Measurements from ENCODE around the gene DCTN4. TPM values are rescaled to one million over a fixed set of nuclear protein-coding genes. Genes with fewer than 3 reads are reported as not detected.

Gene DCTN4
- total RNA-seq, 1 donor: 73.9 TPM

DNA sequence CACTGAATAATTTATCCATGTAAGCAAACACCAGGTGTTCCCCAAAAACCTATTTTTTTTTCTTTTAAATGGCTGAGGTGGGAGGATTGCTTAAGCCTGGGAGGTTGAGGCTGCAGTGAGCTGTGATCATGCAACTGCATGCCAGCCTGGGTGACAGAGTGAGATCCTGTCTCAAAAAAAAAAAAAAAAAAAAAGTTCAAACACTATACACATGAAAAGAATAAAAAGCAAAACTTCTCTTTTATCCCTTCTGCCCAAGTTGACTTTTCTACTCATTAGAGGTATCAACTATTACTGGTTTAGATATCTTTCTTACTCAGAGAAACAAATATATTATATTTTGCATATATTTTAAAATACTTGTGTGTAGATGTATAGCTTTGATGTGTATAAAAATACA, 17.8 kb downstream of the DCTN4 start:
- no peak for DNase-seq (ENCODE audit: low read depth)
- no peak overlapping the region for H3K4me3 ChIP-seq (ENCODE audit: low read depth, low read length)
- TF ChIP-seq, protein P1, sequence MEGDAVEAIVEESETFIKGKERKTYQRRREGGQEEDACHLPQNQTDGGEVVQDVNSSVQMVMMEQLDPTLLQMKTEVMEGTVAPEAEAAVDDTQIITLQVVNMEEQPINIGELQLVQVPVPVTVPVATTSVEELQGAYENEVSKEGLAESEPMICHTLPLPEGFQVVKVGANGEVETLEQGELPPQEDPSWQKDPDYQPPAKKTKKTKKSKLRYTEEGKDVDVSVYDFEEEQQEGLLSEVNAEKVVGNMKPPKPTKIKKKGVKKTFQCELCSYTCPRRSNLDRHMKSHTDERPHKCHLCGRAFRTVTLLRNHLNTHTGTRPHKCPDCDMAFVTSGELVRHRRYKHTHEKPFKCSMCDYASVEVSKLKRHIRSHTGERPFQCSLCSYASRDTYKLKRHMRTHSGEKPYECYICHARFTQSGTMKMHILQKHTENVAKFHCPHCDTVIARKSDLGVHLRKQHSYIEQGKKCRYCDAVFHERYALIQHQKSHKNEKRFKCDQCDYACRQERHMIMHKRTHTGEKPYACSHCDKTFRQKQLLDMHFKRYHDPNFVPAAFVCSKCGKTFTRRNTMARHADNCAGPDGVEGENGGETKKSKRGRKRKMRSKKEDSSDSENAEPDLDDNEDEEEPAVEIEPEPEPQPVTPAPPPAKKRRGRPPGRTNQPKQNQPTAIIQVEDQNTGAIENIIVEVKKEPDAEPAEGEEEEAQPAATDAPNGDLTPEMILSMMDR (IDR thresholded peaks at IDR 0.05; ENCODE audit: insufficient read depth, low read length): no peak

DNA sequence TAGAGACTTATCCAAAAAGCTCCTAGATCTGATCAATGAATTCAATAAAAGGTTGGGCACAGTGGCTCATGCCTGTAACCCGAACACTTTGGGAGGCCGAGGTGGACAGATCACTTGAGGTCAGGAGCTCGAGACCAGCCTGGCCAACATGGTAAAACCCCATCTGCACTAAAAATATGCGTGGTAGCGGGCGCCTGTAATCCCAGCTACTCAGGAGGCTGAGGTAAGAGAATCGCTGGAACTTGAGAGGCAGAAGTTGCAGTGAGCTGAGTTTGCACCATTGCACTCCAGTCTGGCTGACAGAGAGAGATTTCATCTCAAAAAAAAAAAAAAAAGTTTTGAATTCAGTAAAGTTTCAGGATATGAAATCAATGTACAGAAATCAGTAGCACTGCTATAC, 20.0 kb downstream of the DCTN4 start:
- no peak overlapping the region for H3K4me3 ChIP-seq (ENCODE audit: low read depth, low read length)
- no peak for DNase-seq (ENCODE audit: low read depth)
- TF ChIP-seq, protein P1 (IDR thresholded peaks at IDR 0.05; ENCODE audit: insufficient read depth, low read length): no peak

DNA sequence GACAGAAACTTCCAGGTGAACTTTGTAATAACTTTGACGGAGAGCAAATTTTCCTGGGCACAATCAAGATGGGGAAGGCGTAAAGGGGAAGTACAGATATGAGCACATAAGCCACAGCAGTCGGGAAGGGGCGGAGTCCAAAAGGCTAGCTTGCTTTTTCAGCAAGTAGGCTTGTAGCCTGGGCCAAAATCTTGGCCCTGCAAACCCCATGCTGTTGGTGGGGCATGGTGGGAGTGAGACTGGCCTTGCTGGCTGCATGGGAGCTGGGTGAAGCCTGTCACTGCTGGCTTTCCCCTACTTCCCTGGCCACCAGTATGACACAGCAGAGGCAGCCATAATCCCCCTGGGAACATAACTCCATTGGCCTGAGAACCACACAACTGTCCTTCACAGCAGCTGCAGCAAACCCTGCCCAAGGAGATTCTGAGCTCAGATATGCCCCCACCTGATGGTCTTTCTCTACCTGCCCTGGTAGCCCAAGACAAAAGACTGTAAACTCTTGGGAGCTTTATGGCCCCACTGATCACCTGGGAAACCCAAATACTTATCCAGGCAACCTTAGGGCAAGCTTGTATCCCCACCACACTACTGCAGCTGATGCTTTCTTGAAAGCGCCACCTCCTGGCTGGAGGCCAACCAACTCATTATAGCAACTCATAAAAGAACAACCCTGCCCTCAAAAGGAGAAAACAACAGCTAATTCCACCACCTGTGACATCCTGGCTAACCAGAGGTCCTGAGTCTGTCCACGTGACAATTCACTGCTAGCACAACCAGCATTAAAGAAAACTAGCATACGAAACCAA, 24.0 kb downstream of the DCTN4 start:
- TF ChIP-seq, protein P1 (IDR thresholded peaks at IDR 0.05; ENCODE audit: insufficient read depth, low read length): no peak
- no peak overlapping the region for H3K4me3 ChIP-seq (ENCODE audit: low read depth, low read length)
- DNase-seq (ENCODE audit: low read depth): no peak

DNA sequence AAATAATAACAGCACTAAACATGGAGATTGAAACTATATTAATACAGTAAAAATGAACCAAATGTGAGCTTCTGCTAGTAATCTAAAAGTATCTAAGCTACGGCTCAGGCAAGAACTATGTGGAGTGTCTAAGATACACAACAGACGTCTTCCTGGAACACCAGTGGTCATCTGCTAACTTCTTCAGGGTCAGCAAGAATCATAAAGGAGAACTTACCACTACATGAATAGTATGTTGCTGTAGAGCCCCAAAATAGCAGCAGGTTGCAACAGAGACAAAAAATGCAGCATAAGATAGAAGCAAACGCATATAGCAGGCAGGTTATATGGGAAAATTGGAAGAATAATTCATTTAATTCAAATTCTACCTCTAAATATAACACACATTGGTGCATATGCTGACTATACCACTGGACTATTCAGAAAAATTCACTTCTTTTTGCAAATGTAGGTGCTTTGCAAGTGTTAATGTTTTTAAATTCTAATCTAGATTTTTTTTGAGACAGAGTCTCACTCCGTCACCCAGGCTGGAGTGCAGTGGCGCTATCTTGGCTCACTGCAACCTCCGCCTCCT, 27.1 kb downstream of the DCTN4 start:
- TF ChIP-seq, protein P1 (IDR thresholded peaks at IDR 0.05; ENCODE audit: insufficient read depth, low read length): no peak
- DNase-seq (ENCODE audit: low read depth): no peak
- H3K4me3 ChIP-seq (ENCODE audit: low read depth, low read length): no peak overlapping the region

DNA sequence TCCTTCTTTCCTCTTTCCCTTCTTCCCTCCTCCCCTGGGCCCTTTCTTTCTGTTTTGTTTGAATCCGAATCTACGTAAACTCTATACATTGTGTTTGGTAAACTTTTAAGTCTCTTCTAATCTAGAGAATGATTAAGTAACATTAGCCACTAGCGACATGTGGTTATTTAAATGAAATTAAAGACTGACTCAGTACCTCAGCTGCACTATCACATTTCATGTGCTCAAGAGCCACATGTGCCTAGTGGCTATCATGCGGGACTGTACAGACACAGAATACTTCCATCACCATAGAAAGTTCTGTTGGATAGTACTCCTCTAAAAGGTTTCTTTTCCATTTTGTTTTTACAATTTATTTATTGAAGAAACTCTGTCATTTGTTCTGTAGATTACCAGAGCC, 29.0 kb downstream of the DCTN4 start:
- DNase-seq (ENCODE audit: low read depth): no peak
- H3K4me3 ChIP-seq (ENCODE audit: low read depth, low read length): no peak overlapping the region
- TF ChIP-seq, protein P1 (IDR thresholded peaks at IDR 0.05; ENCODE audit: insufficient read depth, low read length): no peak

DNA sequence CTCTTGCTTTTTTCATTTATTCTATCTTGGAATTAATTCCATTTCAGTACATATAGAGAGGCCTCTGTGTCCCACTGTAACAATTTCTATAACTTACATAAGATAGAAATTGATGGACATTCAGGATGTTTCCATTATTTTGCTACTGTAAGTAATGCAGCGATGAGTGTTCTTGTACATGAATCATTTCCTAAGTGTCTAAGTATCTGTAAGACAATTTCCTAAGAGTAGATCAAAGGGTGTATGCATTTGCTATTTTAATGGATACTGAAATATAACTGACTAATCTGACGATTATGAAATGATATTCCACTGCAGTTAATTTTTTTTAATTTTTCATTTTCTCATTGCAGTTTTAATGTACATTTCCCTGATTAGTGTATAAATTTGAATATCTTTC, 35.0 kb downstream of the DCTN4 start:
- TF ChIP-seq, protein P1 (IDR thresholded peaks at IDR 0.05; ENCODE audit: insufficient read depth, low read length): no peak
- H3K4me3 ChIP-seq (ENCODE audit: low read depth, low read length): no peak overlapping the region
- no peak for DNase-seq (ENCODE audit: low read depth)

Data from fibroblast of the aortic adventitia (primary cell).